GM21528 (cell line): ENCODE results near the gene MRPL12.
A peak's percentile ranks its signal among the peaks of the same experiment; 100 is the strongest.

ENCODE experiments used
- ATAC-seq: cut with Tn5 transposase; IDR thresholded peaks from one replicate; pipeline ENCODE4 v1.9.1; 2021; ENCODE audit warnings: mild to moderate bottlenecking, moderate library complexity; ENCODE audit not compliant: unreplicated experiment, low FRiP score

The MRPL12 gene

GRCh38 chr17:81681672-81682071 is 21.5 kb upstream of the MRPL12 start:
- ATAC-seq = no peak

- ATAC-seq = no peak
Observed at GRCh38 chr17:81682565-81683207, 20.5 kb upstream of the MRPL12 start.

DNA sequence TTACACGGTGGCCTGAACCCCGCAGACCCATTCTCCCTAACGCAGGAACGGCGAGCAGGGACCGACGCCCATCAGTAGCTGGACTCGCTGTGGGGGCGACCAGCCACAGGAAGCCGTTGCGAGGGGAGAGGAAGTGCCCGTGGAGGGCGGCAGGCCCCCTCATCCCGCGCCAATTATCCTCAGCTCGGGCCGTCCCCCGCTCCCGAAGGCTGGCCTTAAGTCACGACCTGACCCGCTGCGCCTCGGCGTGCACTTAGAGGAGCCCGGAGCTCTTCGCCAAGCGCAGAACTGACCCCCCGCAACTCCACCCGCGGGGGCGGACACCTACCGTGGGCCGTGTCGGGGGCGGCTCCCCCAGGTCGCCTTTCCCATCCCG is 20.0 kb upstream of the MRPL12 start:
- peak; percentile 25 for ATAC-seq

DNA sequence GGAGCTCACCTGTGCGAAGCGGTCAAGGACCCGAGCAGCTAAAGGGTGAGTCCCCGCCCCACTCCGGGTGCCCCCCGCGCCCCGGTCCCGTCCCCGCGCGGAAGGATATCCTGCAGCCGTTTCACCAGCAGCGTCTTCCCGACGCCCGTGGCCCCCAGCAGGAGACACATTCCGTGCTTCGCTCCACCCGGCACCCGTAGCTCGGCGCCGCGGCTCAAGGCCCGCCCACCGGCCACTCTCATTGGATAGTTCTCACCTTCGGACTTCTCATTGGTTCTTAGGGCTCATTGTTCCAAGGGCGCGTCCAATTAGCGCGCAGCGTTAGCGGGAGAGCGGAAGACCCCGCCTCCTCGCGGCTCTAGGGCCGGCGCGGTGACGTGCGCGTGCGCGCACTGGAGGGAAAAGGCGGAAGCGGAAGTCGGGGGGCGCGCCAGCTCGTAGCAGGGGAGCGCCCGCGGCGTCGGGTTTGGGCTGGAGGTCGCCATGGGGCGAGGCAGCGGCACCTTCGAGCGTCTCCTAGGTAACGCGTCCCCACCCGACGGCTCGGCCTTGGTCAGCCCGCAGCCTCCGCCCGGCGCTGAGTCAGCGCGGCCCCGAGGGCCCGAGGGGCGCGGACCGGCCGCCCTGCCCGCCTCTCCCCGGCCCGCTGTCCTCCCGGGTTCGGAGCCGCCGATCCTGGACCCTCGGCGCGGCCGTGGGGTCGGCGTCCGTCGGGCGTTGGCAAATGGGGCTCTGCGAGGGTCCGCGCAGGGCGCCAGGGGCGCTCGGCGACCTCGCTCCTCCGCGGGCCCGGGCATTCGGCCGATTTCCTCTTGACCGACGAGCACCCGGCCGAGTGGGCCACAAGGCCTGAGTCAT is 19.4 kb upstream of the MRPL12 start, which contains the start of the genes ARL16 and HGS:
ARL16 (minus strand) TSS at position 214 of the 858 bp plus-strand sequence; CDS start at position 170, 44 bp downstream.
HGS (plus strand) TSS at position 428 of the 858 bp plus-strand sequence; CDS start at position 484, 56 bp downstream.
- ATAC-seq = peak; percentile 82

DNA sequence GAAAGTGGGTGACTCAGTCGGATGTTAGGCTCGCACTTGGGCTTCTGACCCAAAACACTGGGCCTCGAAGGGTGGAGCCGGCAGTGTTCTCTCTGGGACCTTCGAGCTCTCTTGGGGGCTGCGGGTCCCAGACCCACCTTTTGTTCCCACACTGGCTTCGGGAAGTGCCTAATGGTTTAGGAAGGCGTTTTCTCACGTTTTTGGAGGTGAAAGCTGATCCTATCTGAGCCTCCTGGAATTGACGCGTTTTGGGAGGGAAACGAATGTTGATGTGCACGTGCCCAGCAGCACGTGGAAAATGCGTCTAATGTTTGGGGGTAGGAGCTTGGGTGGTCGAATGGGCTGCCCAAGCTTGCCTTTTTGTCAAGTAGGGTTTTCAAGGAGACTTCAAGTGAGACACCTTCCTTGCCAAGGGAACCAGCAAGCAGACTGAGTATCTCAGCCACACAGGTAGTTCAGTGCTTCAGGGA is 18.7 kb upstream of the MRPL12 start:
- peak; percentile 14 for ATAC-seq

DNA sequence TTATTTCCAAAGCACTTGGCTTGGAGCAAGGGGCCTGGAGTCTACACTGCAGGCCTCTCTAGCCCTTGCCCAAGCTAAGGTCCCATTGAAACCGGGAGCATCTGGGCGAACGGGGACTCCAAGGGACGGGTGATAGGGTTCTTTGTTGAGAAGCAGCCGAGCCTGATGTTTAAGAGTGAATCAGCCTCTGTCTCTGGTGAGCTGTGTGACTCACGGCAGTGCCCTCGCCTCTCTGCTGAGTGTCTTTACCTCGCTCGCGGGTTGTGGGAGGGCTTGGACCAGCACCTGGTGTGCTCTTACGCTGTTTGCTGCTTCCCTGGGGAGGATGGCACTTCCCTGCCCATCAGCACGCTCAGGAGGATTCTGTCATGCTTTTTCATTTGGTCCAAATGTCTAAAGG is 18.1 kb upstream of the MRPL12 start:
- no peak for ATAC-seq

- ATAC-seq = no peak
Observed at GRCh38 chr17:81686614-81687013, 16.6 kb upstream of the MRPL12 start.

DNA sequence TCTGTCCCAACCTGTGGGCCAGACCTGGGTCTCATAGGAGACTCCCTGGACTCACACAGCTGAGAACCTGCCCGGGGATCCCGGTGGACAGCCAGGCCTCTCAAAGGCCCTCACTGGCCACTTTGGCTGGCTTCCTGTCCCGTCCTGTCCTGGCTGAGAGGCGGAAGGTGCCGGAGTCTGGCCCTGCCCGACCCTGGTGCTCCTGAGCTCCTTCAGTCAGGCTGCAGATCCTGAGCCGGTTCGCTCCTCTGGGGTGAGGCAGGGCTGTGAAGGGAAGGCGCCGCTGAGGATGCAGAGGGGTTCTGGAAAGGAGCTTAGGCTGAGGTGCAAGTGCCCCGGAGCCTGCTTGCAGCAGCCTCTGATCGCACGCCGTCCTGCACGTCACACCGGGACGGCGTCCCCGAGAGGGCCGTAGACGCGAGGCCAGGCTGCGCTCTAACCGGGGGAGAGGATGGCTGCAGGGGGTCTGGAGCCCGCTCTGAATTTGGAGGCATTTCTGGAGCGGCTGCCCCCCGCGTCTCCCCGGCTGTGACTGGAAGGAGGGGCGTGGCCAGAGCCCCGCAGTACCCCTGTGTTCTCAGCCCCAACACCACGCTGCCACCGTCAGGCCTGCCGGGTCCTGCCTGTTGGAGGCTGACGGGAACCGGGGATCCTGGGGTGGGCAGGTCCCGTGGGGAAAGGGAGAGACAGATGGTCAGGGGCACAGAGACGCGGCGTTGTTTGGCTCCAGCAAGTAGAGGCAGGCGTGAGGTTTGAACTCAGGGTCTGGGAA is 15.2 kb upstream of the MRPL12 start:
- ATAC-seq = no peak

DNA sequence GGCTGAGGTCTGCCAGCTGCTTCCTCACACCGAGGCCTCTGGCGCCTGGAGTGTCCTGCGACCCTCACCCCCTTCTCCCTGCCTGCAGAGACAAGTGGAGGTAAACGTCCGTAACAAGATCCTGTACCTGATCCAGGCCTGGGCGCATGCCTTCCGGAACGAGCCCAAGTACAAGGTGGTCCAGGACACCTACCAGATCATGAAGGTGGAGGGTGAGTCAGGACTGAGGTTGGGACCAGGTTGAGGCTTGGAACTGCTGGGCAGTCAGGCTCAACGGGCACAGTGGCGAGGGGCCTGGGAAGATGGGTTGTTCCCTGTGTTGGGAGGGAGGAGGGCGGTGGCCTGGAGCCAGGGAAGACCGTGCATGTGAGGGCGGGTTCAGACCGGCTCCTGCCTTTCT is 14.6 kb upstream of the MRPL12 start:
- no peak for ATAC-seq

DNA sequence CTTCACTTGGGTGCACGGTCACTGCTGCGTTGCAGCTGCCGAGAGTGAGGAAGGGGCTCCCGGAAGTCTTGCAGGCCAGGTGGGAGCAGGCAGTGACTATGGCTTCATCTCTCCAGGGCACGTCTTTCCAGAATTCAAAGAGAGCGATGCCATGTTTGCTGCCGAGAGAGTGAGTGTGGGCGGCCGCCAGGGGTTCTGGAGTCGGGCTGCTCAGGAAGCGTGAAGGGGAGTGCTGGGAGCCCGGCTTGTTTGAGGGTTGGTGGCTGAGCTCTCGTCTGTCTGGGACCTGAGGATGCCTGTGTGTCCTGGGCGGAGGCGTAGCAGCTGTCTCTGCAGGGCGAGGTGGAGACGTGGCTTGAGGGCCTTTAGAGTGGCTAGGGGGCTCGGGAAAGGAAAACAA is 13.1 kb upstream of the MRPL12 start:
- ATAC-seq = no peak

GRCh38 chr17:81690549-81690948 is 12.6 kb upstream of the MRPL12 start:
- no peak for ATAC-seq

- no peak for ATAC-seq
Observed at GRCh38 chr17:81691196-81691595, 12.0 kb upstream of the MRPL12 start.

DNA sequence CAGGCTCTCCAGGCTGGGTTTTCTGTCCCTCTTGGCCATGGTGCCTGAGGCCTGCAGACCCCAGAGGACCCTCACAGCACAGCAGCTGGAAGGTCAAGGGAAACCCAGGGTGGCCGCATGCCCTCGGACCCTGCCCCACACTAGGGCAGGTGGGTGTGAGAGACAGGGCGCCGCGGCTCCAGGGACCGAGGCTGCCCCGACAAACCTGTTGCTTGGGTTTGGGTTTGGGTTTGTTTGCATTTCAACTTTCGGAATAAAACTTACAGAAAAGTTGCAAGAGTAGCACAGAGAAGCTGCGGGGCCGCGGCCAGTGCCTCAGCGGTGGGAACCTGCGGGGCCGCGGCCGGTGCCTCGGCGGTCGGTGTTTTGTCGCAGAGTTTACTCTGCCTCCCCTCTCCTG is 11.6 kb upstream of the MRPL12 start:
- no peak for ATAC-seq

DNA sequence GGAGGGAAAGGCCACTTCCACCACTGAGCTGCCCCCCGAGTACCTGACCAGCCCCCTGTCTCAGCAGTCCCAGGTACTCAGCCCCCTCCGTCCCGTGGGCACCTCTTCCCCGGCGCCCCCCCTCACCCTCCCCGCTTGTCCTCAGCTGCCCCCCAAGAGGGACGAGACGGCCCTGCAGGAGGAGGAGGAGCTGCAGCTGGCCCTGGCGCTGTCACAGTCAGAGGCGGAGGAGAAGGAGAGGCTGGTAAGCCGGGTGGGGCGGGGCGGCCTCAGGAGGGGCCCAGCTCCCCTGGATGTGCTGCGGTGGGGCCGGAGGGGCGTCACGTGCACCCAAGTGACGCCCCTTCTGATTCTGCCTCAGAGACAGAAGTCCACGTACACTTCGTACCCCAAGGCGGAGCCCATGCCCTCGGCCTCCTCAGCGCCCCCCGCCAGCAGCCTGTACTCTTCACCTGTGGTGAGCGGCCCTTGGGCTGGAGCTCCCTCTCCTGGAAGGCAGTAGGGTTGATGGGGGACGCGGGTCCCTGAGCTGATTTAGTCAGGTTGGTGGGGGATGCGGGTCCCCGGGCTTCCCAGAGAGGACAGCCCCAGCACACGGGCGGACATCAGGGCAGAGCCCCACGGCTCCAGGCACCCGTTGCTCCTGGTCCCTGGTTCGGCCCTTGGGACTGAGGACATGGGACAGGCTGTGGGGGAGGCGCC is 9.5 kb upstream of the MRPL12 start:
- ATAC-seq = no peak

DNA sequence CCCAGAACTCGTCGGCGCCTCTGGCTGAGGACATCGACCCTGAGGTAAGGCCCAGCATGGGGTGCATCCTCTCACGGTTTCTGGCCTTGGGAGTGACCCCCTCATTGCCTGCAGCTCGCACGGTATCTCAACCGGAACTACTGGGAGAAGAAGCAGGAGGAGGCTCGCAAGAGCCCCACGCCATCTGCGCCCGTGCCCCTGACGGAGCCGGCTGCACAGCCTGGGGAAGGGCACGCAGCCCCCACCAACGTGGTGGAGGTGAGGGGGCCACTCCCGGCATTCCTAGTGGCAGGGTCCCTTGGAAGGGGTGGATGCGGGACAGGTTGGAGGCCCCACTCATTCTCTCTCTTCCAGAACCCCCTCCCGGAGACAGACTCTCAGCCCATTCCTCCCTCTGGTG is 8.4 kb upstream of the MRPL12 start:
- no peak for ATAC-seq

DNA sequence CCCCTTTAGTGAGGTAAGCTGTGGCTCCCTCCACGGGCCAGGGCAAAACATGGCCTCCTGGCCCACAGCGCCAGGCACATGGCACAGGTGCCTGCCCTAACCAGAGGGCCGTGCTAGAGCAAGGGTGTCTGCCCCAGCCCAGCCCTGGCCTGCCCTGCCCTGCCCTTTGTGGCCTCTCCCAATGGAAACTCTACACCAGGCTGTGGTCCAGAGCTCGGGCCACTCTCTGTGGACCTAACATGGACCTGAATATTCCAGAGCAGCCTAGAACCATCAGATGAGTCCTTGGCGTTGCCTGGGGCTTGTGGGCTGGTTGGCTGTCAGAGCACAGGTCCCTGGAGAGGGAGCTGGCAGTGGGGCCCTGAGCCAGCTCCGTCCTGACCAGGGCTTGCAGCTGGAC is 8.0 kb upstream of the MRPL12 start:
- no peak for ATAC-seq

DNA sequence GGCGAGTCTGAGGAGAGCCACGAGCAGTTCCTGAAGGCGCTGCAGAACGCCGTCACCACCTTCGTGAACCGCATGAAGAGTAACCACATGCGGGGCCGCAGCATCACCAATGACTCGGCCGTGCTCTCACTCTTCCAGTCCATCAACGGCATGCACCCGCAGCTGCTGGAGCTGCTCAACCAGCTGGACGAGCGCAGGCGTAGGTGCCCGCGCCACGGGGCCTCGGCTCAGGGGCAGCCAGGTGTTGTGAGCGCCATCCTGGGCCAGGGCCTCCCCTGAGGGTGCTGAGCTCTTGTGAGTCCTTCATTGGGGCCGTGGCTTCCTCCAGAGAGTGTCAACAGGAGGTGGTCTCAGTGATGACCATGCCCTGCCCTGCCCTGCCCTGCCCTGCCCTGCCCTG is 7.4 kb upstream of the MRPL12 start:
- no peak for ATAC-seq

GRCh38 chr17:81696218-81696941 is 6.8 kb upstream of the MRPL12 start:
- no peak for ATAC-seq

- no peak for ATAC-seq
Observed at GRCh38 chr17:81697261-81698044, 5.7 kb upstream of the MRPL12 start.
